ENCODE measurements around the gene OR5AK2. TPM values are rescaled to one million over a fixed set of nuclear protein-coding genes. Genes with fewer than 3 reads are reported as not detected.

OR5AK2 gene
- total and polyA plus RNA-seq, 2 donors (not counting 3 experiments of a cell fraction or from before 2014, with no cell fraction given) = not detected

- POLR2A ChIA-PET = no interaction called here
- dilution Hi-C loops (cut with MboI; ENCODE audit: extremely low pct_ligation_motif_present, low sequenced_read_pairs) (no loop called here), intact Hi-C loops (cut with micrococcal nuclease) (no loop called here)
- Histone ChIP-seq H3K9ac (replicated peaks; ENCODE audit: extremely low read depth, insufficient read depth, low read length) (no peak overlapping the region), H3K9me3 (replicated peaks; ENCODE audit: control insufficient read depth, insufficient read depth, low read length) (no peaks in the 10 kb centered on the region), H2AFZ (ENCODE audit: low read depth, low read length) (no peak overlapping the region), H3K9me1 (replicated peaks; ENCODE audit: control insufficient read depth, extremely low read depth, insufficient read depth, low read length) (no peaks in the 10 kb centered on the region), H3K4me2 (ENCODE audit: insufficient read depth, low read length) (no peak overlapping the region), H3K36me3 (ENCODE audit: control insufficient read depth in 2 of 2, extremely low read depth in 1 of 2, insufficient read depth in 2 of 2, low read length in 2 of 2) (no peaks in the 10 kb centered on the region), H3K79me2 (ENCODE audit: control insufficient read depth, insufficient read depth, low read length) (no peaks in the 10 kb centered on the region), H3K27me3 (ENCODE audit: control insufficient read depth in 2 of 2, insufficient read depth in 2 of 2, low read length in 2 of 2) (no peaks in the 10 kb centered on the region), H4K20me1 (replicated peaks; ENCODE audit: control insufficient read depth, extremely low read depth, insufficient read depth, low read length) (no peaks in the 10 kb centered on the region), H3K4me3 (replicated peaks in 1 of 3; ENCODE audit: insufficient read depth in 1 of 3, low read depth in 1 of 3, low read length in 3 of 3) (no peak overlapping the region), H3K4me1 (ENCODE audit: control insufficient read depth, extremely low read depth, insufficient read depth, low read length) (no peaks in the 10 kb centered on the region), H3K27ac (ENCODE audit: insufficient read depth, low read depth, low read length) (no peak overlapping the region)
- TF ChIP-seq JUN (IDR thresholded peaks at IDR 0.05; ENCODE audit: borderline replicate concordance, insufficient read depth, insufficient read length, low read depth) = no peak
- no peak for TF ChIP-seq CTCF (IDR thresholded peaks at IDR 0.05; ENCODE audit: extremely low read depth in 1 of 2, insufficient read depth in 1 of 2, low read depth in 1 of 2, low read length in 2 of 2)
- TF ChIP-seq EZH2 (IDR thresholded peaks at IDR 0.05; ENCODE audit: borderline replicate concordance, low read depth, low read length, severe bottlenecking) = no peak
- no peak for TF ChIP-seq POLR2AphosphoS5 (IDR thresholded peaks at IDR 0.05; ENCODE audit: insufficient read depth, low read depth, low read length)
- TF ChIP-seq POLR2A (IDR thresholded peaks at IDR 0.05; ENCODE audit: low read depth, low read length) = no peak
- TF ChIP-seq FOS (IDR thresholded peaks at IDR 0.05; ENCODE audit: borderline replicate concordance, insufficient read depth, low read length) = no peak
- no peak for TF ChIP-seq MYC (IDR thresholded peaks at IDR 0.05; ENCODE audit: low read depth, low read length)
- no peak for FAIRE-seq
- no peak for DNase-seq (ENCODE audit: low read depth, low spot score)
- CTCF ChIA-PET = interaction anchor here (0.9 kb wide), 1 partner anchor 32 kb away, joined by 3 read pairs; no protein-coding TSS in a partner anchor
- BruUV-seq (replicated peaks) = no TSS peak
Observed at GRCh38 chr11:56990702-56991101, 2.0 kb downstream of the OR5AK2 start.

All from endothelial cell of umbilical vein (primary cell).